Endothelial cell of umbilical vein (primary cell): ENCODE results near the gene OPA3.

Experiments used
- POLR2AphosphoS5 ChIP-seq: IDR thresholded peaks from 2 replicates; pipeline ENCODE4 v1.6.1; 2012; ENCODE audit warnings: low read depth, mild to moderate bottlenecking, control low read depth, low read length, moderate library complexity; ENCODE audit not compliant: insufficient read depth
- TF ChIP-seq, protein P1 (sequence below), 2 donors: IDR thresholded peaks; 1 replicate in 1 of 2; 2 replicates in 1 of 2; pipeline ENCODE4 v1.5.1; 2011; ENCODE audit warnings: low read length in 2 of 2, mild to moderate bottlenecking in 2 of 2, moderate library complexity in 2 of 2, control low read depth in 1 of 2, inconsistent platforms in 1 of 2, low read depth in 1 of 2; ENCODE audit not compliant: insufficient read depth in 1 of 2; ENCODE audit errors: extremely low read depth in 1 of 2

DNA sequence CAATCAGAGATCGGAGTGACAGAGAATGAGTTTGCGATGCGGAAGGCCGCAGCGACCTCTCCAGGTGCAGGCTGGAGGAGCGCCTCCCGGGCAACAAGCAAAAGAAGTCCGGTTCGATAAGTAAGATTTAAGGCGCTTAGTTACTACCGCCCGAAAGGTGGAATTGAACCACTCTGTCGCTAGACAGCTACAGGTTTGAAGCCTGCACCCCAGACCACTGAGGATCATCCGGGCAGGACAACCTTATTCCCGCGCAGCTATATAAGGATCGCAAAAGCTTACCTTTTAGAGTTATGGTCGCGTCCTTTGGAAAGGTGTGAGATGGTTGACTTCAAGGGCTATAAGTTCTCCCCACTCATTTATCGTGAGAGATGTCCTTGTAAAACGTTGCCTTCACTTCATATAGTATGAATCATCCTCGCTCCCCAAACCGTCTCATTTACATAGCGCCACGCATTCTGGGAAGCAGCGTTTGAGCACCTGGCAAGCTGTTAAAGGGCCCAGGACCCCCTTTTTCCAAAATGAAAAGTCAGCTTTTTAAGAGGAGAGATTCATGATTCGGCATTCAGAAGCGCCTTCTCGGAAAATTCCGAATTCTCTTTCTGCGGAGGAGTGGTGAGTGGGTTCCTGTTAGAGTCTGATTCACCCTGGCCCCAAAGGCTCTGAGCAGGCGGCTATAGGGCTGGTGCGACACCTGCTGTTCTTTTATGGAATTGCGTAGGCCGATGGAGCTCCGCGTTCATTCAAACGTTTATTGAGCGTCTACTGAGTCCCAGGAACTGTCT lies 106.0 kb downstream of the OPA3 start:
- TF ChIP-seq, protein P1, sequence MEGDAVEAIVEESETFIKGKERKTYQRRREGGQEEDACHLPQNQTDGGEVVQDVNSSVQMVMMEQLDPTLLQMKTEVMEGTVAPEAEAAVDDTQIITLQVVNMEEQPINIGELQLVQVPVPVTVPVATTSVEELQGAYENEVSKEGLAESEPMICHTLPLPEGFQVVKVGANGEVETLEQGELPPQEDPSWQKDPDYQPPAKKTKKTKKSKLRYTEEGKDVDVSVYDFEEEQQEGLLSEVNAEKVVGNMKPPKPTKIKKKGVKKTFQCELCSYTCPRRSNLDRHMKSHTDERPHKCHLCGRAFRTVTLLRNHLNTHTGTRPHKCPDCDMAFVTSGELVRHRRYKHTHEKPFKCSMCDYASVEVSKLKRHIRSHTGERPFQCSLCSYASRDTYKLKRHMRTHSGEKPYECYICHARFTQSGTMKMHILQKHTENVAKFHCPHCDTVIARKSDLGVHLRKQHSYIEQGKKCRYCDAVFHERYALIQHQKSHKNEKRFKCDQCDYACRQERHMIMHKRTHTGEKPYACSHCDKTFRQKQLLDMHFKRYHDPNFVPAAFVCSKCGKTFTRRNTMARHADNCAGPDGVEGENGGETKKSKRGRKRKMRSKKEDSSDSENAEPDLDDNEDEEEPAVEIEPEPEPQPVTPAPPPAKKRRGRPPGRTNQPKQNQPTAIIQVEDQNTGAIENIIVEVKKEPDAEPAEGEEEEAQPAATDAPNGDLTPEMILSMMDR (IDR thresholded peaks at IDR 0.05; ENCODE audit: extremely low read depth in 1 of 2, insufficient read depth in 1 of 2, low read depth in 1 of 2, low read length in 2 of 2): peak; percentile 91 to 95
- peak; percentile 42 for TF ChIP-seq POLR2AphosphoS5
